Measurements from ENCODE around the gene TMEM203.

The TMEM203 gene

DNA sequence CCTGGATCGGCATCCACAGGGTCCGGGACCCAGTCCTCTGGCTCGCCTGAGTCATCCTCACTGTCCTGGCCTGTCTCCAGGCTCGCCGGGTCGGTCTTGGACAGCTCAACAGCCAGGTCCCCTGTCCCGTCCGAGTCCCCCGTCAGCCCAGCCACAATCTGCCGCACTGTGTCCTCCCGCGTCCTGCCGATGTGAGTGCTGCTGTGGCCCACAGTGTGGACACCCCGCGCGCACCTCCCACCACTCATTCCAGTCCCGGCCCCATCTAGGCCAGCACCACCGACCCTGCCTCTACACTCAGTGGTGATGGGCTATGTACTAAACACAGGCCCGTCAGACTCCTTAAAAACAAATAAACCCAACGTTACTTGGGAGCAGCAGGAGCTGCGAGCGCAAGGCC is 23.8 kb downstream of the TMEM203 start:
- DNase-seq (ENCODE audit: low read depth in 2 of 2): no peak

- no peak for DNase-seq (ENCODE audit: low read depth in 2 of 2)
Measured at GRCh38 chr9:137180491-137180890, 25.0 kb downstream of the TMEM203 start.

GRCh38 chr9:137179761-137180160 is 25.7 kb downstream of the TMEM203 start:
- no peak for DNase-seq (ENCODE audit: low read depth in 2 of 2)

DNA sequence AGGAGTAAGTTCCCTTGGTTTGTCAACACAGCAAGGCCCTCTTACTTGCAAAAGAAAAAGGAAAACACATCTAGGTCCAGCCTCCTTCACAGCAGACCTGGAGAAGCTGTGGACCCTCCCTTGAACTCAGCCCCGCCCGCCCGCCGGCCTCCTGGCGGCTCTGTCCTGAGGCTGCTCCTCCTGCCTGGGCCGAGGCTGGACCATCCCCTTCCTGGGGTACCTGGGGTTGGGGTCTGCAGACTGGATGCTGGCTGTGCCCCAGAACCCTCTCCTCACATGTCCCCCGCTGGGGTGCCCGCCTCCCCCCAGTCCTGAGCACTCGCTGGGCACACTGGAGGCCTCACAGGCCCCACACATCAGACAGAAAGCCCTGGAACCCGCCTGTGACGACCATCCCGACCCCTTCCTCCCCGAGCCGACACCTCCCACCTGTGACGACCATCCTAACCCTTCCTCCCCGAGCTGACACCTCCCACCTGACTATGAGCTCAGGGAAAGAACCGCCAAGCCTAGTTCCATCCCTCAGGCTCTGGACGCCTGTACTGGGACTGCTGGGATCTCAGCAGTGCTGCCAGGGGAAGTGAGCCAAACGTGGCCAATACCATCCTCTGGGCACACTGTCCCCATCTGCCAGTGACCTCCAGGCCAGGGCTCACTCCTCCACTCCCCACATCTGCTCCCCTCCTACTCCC is 26.4 kb downstream of the TMEM203 start:
- DNase-seq (ENCODE audit: low read depth in 2 of 2): no peak

DNA sequence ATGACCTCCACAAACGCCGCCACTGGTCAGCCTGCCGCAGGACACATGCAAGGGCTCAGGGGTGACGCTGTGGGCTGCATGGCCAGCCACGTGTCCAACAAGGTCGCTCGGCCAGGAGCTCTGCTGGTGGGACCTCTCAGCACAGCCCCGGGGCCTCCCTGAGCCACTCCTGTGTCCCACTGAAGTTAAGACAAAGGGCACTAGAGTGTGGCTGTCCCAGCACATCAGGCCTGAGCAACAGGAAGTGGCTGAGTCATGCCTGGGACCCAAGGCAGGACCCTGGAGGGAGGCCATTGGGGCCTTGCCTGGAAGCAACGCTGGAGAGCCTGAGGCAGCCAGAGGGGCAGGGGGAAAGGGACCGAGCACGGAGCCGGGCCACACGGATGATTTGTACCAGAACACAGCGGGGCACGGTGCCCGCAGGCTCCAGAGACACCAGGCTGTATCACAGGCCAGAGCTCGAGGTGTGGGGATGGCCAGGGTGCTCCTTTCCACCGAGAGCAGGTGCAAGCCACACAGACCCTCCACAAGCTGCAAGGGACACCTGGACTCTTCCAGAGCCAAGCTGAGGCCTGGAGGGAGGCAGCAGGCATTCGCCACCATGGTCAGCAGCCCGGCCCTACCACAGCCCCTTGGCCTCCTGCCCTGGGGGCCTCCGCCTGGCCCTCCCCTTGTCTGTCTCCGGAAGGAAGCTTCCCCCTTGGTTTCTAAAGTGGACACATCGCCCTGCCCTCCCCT is 27.1 kb downstream of the TMEM203 start:
- DNase-seq (ENCODE audit: low read depth in 2 of 2): no peak

- DNase-seq (ENCODE audit: low read depth in 2 of 2): no peak
Measured at GRCh38 chr9:137176302-137177182, 28.9 kb downstream of the TMEM203 start.

DNA sequence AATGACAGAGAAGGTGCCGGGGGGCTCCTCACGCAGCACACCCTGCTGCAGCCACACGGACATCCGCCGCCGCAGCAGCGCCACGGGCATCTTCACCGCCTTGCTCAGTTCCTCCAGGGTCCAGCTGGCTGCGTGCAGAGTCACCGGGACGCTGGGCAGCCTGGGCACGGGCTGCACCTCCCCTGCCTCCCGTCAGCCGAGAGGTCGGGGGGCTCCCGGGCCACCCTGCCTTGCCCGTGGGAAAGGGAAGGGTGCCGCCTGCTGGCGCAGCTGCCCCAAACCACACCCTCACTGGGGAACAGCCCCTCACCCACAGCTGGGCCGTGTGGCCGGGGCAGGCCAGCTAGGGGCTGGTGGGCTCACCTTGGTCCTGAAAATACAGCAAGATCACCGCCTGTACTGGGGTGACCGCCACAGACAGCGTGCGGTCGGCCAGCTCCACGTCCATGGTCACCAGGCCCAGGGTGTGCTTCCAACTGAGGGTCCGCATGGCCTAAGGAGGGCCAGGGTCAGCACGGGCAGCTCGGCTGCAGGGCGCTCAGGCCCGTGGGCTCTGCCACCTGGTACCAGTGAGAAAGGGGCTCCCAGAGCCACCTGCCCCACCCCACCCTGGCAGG is 30.0 kb downstream of the TMEM203 start:
- DNase-seq (ENCODE audit: low read depth in 2 of 2): no peak

GRCh38 chr9:137174722-137175293 is 30.6 kb downstream of the TMEM203 start:
- no peak for DNase-seq (ENCODE audit: low read depth in 2 of 2)

DNA sequence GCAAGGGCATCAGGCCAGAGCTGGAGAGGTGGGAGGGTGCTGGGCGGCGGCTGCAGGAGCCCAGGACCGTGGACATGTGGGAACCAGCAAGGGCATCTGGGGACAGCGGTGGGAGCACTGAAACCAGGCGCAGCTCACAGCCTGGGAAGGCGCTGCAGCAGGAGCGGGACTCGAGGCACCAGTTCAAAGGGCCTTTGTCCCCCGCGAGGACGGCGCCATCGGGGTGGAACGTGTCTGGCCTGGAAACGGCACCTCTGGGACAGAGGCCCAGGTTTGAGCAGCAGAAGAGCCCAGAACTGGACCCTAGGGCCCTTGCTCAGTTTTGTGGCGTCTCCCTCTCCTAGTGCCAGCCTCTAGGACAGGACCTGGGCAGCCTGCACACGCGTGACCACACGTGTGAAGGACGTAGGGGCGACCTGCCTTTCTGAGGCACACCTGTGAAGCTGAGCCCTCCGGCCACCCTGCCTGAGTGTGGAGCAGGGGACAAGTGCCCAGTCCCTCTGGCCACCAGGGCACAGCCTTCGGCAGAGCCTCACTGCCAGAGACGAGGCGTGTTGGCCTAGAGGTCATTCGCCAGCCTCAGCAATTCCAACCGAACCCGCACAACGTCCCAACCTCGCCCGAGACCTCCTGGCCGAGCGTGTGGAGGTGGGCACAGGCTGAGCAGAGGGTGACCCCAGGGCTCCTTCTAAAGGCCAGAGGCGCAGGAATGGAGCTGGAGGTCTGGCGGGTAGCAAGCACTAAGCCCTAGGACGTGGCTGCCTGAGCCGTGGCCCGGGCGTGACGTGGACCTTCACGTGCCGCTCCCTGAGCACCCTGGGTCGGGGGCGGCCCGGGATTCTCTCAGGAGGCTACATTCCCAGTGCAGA is 31.4 kb downstream of the TMEM203 start:
- no peak for DNase-seq (ENCODE audit: low read depth in 2 of 2)

DNA sequence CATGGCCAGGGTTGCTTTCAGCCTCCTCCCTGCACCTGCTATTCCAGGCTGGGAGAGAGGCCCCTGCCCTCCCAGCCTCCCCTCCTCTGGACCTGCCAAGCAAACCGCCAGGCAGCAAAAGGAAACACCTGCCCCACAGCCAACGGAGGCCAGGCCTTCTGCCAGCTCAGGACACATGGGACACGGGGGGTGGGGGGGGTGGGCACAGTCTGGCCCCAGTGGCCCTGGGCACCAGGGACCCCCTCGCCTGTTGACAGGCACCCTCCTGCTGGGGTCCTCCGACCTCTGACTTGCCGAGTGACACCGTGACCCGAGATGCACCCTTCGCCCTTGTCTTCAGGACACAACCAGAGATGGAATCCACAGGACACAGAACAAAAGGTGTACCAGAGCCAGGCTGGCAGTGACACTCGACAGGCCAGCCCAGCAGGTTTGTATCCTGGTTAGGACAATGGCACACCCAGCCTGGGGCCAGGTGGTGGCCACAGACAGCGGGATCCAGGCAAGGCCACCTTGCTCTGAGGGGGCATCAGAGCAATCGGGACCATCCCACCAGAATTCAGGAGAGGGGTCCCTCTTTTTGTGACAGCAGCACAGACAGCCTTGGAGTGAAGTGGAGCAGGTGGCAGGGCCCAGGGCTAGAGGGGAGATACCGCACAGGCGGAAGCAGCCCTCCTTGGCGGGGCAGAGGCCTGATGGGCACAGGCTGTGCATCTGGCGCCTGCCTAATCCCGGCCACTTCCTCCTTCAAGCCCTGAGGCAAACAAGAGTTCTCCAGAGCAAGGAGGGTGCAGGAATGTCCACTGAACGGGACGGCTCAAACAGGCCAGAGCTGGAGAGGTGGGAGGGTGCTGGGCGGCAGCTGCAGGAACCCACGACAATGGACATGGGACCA is 32.3 kb downstream of the TMEM203 start:
- DNase-seq (ENCODE audit: low read depth in 2 of 2): no peak

- DNase-seq (ENCODE audit: low read depth in 2 of 2): no peak
Measured at GRCh38 chr9:137171149-137171900, 34.1 kb downstream of the TMEM203 start.

- DNase-seq (ENCODE audit: low read depth in 2 of 2): no peak
Measured at GRCh38 chr9:137170486-137171148, 34.8 kb downstream of the TMEM203 start.

DNA sequence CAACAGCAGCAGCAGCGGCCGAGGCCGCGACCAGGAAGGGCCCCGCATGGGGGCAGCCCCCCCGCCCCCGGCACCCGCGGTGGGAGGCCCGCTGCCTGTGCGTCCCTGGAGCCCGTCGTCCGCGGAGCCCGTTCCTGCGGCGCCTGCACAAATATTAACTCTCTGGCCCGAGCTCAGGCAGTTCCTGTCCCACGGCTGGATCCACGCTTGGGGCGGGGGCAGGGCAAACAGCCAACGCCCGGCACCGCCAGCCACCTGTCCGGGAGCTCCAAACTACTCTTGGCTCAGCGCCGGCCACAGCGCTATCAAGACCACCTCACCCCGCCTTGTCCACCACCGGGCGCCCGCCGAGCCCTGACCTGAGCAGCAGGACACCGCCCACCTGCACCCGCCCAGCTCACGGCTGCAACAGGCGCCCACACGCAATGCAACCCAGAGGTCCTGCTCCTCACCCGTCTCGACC is 35.5 kb downstream of the TMEM203 start, which contains the start of gene LRRC26:
TSS of gene LRRC26 (minus strand) at position 156 of the 463 bp plus-strand sequence. CDS start at position 48, 108 bp downstream.
- DNase-seq (ENCODE audit: low read depth in 2 of 2): no peak

DNA sequence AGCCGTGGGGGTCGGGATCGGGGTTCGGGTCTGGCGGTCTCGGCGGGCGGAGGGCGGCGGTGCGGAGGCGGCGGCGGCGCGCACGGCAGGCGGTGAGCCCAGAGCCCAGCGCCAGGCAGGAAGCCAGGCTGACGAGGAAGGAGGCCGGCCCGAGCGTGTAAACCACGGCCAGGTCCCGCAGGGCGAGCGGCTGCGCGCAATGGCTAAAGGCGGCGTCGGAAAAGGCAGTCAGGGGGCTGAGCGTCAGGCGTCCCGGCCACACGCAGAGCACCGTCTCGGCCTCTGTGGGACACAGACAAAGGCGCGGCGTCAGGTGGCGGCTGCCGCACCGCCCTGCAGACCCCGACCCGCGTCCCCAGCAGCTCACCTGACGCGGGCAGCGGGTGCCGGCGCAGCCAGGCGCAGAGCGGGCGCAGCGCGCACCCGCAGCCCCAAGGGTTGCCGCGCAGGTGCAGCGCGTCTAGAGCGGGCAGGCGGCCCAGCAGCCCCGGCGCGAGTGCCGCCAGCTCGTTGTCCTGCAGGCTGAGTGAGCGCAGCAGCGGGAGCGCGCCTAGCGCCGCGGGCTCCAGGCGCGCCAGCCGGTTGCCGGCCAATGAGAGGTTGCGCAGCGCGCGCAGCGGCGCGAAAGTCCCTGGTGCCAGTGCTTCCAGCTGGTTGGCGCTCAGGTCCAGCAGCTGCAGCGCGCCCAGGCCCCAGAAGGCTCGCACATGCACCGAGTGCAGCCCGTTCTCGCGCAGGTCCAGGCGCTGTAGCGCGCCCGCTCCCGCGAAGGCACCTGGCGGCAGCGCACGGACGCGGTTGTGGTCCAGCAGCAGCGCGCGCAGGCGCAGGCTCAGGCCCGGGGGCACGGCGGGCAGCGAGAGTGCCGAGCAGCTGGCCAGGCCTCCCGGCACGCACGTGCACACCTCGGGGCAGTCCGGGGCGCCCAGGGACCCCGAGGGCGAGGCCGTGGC is 36.3 kb downstream of the TMEM203 start:
- DNase-seq (ENCODE audit: low read depth in 2 of 2): no peak

GRCh38 chr9:137168573-137168903 is 36.9 kb downstream of the TMEM203 start:
- DNase-seq (ENCODE audit: low read depth in 2 of 2): no peak

DNA sequence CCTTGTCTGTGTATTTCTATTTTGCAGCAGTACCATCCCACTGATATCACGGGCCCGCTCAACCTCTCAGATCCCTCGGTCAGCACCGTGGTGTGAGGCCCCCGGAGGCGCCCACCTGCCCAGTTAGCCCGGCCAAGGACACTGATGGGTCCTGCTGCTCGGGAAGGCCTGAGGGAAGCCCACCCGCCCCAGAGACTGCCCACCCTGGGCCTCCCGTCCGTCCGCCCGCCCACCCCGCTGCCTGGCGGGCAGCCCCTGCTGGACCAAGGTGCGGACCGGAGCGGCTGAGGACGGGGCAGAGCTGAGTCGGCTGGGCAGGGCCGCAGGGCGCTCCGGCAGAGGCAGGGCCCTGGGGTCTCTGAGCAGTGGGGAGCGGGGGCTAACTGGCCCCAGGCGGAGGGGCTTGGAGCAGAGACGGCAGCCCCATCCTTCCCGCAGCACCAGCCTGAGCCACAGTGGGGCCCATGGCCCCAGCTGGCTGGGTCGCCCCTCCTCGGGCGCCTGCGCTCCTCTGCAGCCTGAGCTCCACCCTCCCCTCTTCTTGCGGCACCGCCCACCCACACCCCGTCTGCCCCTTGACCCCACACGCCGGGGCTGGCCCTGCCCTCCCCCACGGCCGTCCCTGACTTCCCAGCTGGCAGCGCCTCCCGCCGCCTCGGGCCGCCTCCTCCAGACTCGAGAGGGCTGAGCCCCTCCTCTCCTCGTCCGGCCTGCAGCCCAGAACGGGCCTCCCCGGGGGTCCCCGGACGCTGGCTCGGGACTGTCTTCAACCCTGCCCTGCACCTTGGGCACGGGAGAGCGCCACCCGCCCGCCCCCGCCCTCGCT is 37.5 kb downstream of the TMEM203 start:
- no peak for DNase-seq (ENCODE audit: low read depth in 2 of 2)
